GM18526 (cell line): Measurements from ENCODE around the gene PDZK1IP1.

ENCODE experiments used
- POLR2A ChIP-seq: IDR thresholded peaks from 3 replicates; pipeline ENCODE4 v1.6.1; 2011; ENCODE audit not compliant: insufficient read length; ENCODE audit errors: extremely low read depth

The PDZK1IP1 gene, protein sequence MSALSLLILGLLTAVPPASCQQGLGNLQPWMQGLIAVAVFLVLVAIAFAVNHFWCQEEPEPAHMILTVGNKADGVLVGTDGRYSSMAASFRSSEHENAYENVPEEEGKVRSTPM

DNA sequence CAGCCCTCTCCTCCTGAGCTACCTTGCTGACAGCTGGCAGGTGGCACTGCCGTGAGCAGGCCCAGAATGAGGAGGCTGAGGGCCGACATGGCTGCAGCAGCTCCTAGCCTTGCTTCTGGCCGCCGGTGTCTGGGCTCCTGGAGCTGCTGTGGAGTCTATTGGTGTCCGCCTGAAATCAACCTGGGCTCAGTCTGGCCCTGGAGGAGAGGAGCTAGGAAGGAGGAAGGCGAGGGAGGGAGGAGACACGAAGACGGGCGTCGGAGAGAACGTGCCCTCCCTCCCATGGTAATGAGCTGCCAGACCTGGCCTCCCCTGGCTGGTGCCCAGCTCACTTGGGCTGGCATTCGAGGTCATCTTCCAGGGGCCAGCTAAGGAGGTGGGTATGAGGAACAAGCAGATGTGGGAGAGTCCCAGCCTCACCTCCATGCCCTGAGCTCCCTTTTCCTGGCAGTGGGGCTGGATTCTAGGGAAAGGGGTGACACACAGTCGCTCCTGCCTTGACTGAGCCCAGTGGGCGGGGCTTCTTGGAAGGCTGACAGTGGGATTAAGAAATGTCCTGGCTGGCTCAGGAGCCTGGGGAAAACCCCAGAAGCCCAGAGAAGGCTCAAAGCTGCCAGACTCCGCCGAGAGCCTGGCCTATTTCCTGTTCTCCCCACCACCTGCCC is at the start of gene PDZK1IP1:
TSS of gene PDZK1IP1 (minus strand) at position 193 of the 665 bp plus-strand sequence. CDS start at position 89, 104 bp downstream.
- no peak for TF ChIP-seq POLR2A

DNA sequence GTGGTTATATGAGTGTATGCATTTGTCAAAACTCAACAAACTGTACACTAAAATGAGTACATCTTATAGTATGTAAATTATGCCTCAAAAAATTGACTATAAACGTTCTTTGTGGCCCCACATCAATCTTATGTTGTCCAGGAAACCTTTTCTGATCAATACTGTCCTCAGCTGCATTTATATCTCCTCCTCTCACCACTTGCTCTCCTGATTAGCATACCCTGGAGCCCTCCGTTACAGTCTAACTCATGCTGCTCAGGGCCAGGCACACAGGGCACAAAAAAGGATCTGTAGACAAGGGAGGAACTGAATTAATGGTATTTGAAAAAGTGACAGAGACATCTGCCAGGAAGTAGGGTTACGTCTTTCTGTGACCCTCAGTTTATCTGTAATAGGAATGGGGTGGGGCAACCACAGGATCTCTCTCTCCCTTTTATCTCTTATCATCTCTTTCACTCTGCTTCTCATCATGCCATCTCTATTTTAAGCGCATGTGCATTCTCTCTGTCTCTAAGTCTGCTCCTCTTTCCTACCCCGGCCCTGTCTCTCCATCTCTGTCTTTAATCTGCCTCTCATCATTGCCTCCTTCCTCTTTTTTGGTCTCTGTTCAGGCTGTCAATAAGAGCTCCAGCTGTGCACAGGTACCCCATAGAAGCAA is 49.2 kb upstream of the PDZK1IP1 start:
- no peak for TF ChIP-seq POLR2A

DNA sequence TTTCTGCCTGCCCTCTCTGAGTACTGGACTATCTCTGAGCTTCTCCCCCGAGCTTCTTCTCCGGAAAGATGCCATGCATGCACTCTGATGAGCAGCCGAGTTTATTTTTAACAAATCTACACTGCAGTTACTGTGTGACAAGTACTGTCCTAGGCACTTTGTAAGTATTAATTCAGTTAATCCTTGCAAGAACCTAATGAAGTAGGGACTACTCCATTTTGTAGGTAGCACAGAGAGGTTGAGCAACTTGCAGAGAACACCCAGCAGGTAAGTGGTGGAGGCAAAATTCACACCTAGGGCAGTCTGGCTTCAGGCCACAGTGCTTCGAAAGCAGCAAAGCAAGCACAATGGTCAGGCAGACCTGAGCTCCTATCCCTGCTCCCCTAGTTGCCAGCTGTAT is 46.0 kb upstream of the PDZK1IP1 start:
- TF ChIP-seq POLR2A: no peak

DNA sequence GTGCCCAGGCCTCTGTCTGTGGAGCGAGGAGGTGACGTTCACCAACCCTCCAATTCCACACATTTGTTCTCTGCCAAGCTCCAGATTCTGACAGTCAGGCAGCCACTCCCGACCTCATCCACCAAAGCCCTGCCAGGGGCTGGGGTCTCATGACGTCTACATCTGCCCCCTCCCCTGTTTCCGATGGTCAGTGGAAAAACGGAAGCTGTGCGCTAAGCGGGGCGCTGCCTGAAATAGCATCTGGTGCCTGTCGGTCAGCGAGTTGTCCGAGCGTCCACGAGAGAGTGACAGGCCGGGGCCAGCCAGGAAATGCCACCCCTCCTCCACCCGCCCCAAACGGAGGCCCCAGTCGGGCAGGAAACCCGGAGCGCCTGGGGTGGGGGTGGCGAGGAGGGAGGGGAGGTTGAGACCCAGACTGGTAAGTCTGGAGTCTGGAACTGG is 45.4 kb upstream of the PDZK1IP1 start:
- TF ChIP-seq POLR2A: no peak

DNA sequence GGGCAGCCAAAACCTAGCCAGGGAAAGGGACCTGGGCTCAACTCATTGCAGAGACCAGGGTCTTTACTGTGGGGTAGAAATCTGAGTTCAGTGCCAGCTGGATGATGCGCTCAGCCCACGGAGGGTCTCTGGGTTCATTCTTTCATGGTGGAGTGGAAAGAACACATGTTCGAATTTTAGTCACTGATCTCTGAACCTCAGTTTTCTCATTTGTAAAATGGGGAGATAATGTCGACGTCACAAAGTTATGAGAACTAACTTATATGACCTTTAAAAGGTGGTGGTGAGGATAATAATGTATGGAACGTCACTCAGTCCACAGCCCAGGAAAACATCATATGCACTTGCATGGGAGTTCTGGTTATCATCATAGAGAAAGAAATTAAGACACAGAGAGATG is 43.4 kb upstream of the PDZK1IP1 start:
- no peak for TF ChIP-seq POLR2A

DNA sequence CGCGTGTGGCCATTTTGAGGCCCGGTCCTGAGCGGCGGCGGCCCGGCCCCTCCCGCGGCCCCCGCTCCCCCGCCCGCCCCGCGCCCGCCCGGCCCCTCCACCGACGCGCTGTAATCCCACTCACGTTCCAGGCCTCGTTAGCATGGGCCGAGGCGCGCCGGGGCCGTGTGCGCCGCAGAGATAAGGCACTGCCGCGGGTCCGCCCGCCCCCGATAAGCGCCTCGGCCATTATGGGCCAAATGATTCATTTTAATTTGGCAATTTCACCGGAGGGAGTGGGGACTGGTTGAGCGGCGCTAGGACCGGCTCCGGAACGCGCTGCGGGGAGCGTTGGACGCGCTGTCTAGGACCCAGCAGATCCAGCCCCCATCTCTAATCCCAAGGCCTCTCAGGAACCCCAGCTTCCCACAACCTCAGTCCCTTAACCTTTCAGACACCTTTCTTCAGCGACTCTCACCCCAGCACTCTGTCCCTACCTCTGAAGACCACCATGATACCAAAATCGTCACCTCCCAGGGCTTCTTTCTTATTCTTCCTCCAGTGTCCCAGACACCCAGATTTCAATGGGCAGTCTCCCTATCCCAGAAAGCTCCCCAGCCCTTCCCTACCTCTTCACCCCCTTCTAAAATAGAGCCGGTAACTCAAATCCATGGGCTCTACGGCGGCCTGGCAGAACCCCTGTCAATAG is 42.5 kb upstream of the PDZK1IP1 start, which contains the start of gene TAL1:
TSS of gene TAL1 (minus strand) at position 39 of the 688 bp plus-strand sequence. CDS start 6,337 bp downstream, outside the sequence.
- no peak for TF ChIP-seq POLR2A

DNA sequence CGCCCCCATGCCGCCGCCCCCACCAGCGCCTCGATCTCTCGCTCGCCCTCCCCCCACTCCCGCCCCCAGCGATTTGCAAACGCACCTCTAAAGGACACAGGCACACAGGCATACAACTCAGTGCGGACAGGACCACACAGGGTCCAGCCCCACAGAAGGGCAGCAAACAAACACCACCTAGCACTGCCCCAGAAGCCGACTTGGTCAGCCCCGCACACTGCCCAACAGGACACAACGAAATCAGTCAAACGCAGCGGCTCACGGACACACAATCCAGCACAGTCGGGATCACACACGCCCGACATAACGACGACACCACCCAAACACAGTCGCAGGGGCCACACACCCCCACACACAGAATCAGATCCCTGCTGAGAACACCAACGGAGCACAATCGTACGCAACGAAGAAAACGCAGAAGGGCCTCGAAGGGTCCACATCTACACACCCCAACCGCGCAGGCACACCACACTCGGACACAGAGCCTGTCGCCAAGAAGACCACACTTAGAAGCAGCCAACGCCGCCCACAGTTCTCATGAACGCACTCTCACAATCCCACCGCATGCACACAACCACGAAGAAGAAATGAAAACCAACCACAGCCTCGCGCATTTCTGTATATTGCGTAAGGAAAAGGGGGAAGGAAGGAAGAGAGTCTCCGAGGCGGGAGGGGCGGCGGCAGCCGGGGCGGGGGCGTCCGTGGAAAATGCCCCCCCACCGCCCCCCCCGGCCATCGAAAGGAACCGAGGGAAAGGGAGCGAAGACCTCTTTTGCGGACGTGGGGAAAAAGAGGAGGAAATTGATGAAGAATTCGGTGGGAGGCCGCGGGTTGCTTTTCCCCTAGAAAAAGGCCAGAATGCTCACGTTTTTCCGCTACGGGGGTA is 41.7 kb upstream of the PDZK1IP1 start:
- TF ChIP-seq POLR2A: no peak

DNA sequence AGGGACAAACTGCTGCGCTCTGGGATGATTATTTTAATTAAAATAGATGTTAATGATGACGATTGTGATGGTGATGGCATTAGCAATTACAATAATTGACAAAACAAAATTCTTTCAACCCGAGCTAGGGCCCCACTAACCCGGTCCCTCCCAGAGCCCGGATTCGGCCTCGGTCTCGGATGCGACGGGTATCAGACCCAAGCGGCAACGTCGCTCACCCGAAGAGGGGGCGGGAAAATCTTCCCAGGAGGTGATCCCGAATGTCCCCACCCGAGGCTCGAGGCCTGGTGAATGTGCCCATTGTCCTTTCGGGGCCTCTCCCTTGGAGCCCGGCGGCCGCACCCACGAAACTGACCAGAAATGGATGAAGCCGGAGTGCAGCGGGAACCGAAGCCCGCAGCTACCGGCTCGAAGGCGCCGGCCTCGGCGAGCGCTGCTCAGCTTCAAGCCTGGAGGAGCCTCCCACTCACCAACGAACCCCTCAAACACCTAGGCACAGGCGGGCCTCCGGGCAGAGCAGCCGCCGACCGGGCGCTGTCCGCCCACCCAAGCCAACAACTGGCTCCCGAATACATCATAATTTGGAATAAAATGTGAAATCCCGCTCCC is 41.0 kb upstream of the PDZK1IP1 start:
- TF ChIP-seq POLR2A: no peak

DNA sequence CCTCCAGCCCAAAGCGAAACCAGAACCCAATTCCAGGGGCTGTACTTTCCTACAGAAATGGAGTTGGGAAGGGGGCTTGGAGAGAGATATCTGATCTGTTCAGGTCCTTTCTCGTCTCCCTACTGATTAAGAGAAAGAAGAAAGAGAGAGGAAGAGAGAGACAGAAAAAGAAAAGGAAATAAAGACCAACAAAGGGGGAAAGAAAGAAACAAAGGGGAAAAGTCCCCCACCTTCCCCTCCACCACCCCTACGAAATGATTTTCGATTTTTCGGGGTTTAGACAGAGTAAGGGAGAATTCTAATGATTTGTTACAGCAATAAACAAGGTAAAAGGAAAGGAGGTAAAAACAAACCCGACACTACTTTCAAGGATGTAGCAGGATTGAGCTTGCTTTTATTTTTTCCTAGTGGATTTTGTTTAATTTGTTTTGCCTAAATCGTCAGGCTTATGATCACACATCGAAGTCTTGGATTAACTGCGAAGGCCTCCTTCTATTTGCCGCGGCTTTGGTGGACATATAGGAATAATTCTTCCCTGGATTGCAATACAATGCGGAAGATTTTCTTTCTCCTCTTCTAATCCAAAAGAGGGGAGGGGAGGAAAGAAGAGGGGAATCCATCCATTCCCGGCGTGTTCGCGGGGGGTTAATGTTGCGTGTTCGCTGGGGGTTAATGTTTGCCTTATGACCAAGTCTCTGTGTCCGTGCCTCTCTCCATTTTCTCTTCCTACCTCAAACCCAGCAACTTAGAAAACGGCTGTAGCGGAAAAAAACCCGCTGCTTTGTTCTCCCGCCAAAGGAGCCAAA is 40.3 kb upstream of the PDZK1IP1 start:
- TF ChIP-seq POLR2A: no peak

DNA sequence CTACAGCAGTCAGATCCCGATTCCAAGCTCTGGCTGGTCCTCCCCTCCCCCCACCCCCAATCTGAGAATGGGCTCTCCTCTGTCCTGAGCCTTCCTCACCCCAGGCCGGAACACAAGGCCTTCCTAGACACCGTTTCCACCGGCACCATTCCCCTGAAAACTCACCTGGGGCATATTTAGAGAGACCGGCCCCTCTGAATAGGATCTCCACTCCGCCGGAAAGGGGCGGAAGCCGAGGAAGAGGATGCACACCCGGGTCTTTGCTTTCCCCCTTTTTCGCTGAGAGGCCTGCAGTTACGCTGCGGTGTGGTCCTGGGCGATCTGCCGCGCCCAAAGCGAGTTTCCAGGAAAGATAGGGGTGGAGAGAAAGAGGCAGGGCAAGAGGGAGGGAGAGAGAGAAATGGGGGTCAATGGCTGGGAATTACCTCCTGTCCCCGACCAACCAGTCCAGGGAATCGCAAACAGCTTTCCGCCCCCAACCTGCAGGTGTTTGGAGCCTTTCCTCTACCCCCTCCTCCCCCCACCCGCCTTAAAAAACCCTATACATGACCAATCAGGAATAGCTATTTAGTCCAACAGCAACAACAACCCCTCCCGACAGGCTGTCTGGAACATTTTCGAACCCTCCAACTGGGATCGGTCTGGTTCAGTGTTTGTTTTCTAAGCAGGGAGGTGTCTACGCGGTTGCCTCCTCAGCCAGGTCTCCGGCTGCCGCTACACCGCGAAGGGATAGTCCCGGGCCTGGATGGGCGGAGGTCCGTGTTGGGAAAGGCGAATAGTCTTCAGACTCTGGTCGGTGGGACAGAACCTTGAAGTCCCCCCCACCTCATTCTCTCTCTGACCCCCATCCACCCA is 39.4 kb upstream of the PDZK1IP1 start:
- TF ChIP-seq POLR2A: no peak

DNA sequence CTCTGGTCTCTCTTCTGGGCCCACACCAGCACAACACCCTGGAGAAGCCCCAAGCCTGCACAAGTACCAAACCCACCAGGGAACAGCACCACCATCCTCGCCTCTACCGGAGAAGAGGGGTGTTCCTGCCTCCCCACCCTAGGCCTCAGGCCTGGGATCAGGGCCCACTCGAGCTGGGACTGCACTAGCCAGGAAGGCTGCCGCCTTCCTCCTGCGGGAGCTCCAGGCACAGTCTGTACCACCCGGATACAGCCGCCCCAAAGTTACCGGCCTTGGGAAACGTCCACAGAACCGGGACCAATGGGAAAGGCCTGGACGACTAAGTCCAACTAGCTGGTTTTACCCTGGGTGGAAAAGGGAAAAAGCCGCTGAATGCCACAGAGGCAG is 38.8 kb upstream of the PDZK1IP1 start:
- no peak for TF ChIP-seq POLR2A

DNA sequence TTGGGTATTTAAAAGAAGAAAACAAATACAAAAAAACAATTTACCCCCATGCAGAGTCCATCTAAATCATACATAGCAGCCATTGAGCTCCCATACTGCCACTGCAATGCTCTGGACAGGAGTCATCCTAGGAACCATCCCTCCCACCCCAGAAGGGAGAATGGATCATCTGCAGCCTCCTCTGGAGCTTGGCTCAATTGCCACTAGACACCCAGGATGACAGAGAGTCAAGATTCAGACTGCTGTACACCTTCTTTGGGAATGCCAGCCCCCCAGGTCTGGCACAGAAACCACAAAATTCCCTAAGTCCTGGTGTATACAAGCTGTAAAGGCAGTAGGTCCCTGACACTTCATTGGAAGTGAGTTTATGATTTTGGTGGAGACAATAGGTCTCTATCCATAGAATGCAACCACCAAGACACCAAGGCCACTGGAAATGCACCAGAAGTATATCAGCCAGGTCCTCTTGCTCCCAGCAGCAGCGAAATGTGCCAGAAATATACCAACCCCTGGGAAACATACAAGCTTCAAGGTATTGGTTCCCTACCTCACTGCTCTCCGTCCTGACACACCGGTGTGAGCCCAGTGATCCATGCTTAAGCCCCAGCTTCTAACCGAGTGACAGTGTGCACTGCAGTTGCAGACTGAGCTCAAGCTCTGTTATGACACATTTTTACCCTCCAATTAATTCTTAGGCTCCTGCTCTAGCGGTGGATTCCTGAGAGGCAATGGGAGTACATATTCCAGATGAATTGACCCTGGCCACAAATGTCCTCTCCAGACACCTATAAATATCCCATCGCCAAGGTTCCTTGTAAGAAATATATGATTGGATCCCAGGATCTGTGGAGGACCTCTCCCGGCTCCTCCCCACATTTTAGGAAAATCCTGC is 37.8 kb upstream of the PDZK1IP1 start:
- no peak for TF ChIP-seq POLR2A
